K562 (cell line): ENCODE results near the gene USP7. TPM values are rescaled to one million over a fixed set of nuclear protein-coding genes. Genes with fewer than 3 reads are reported as not detected.

Source experiments
- ATAC-seq: fragments of 200-7000 bp; cut with Tn5 transposase; 3 replicates; pipeline ENCODE4 v1.9.1; 2020; ENCODE audit warnings: moderate library complexity
- BruUV-seq: library from RNA; stranded (reverse); fragments of 400-500 nt; replicated peaks from 2 replicates; lab custom pipeline; 2021; lab: Mats Ljungman, UMichigan
- CTCF ChIA-PET: fragments of 300-600 bp; formaldehyde crosslinking; extraction: SDS; loops from one replicate; lab custom pipeline; 2021; ENCODE audit warnings: low intra/inter-chr PET ratio; lab: Yijun Ruan, JAX
- POLR2A ChIA-PET: fragments of 300-600, 350-650 bp; sonication (Branson Sonifier 250); formaldehyde crosslinking; extraction: SDS; loops from one replicate; lab custom pipeline; 2021; ENCODE audit warnings: antibody characterized with exemption, inconsistent platforms; lab: Yijun Ruan, JAX
- DNase-seq, 4 experiments: peaks; one replicate each; pipeline versions ENCODE4 v3.0.0 to v3.0.0-alpha.2; 2011 to 2018; ENCODE audit warnings: low spot score in 3 of 4, mixed read lengths in 3 of 4; ENCODE audit errors: extremely low read depth in 1 of 4
- FAIRE-seq: peaks from 2 replicates; lab custom pipeline; 2011; peaks lifted over from hg19 to GRCh38; lab: Jason Lieb, UNC
- H2AFZ ChIP-seq: 2 replicates; pipeline ENCODE4 v1.6.0; 2011; ENCODE audit warnings: low read depth, low read length, control low read depth, inconsistent platforms
- H3K27ac ChIP-seq: fragments of 200-600 bp; 3 replicates; pipeline ENCODE4 v1.8.0; 2011; ENCODE audit warnings: low read depth, mild to moderate bottlenecking, control low read depth, inconsistent platforms, low read length, moderate library complexity, mixed read lengths; ENCODE audit errors: extremely low read depth
- H3K27me3 ChIP-seq, 2 experiments: fragments of 300-600 bp in 1 of 2; 2 replicates in 1 of 2; 3 replicates in 1 of 2; pipeline versions ENCODE4 v1.6.0 to v1.8.0; 2011; ENCODE audit warnings: inconsistent platforms in 2 of 2, low read length in 2 of 2, mild to moderate bottlenecking in 1 of 2, mixed read lengths in 1 of 2, moderate library complexity in 1 of 2; ENCODE audit not compliant: control insufficient read depth in 2 of 2, insufficient read depth in 2 of 2
- H3K36me3 ChIP-seq: fragments of 300-600 bp; 3 replicates; pipeline ENCODE4 v1.8.0; 2011; ENCODE audit warnings: mild to moderate bottlenecking, low read length, inconsistent platforms; ENCODE audit not compliant: control insufficient read depth, insufficient read depth
- H3K4me1 ChIP-seq, 2 experiments: fragments of 200-600 bp in 1 of 2; replicated peaks in 1 of 2; 2 replicates in 1 of 2; 3 replicates in 1 of 2; pipeline versions ENCODE4 v1.5.1 to v1.8.0; 2011; ENCODE audit warnings: inconsistent platforms in 2 of 2, low read length in 2 of 2, mild to moderate bottlenecking in 1 of 2, mixed read lengths in 1 of 2, moderate library complexity in 1 of 2; ENCODE audit not compliant: control insufficient read depth in 2 of 2, insufficient read depth in 2 of 2
- H3K4me2 ChIP-seq: 2 replicates; pipeline ENCODE4 v1.6.1; 2011; ENCODE audit warnings: low read length, control low read depth, inconsistent platforms, mixed read lengths; ENCODE audit not compliant: insufficient read depth
- H3K4me3 ChIP-seq: fragments of 200-600 bp; sonication (generic), shearing (Covaris generic); 2 replicates; pipeline ENCODE4 v1.5.1; 2016; ENCODE audit warnings: control low read depth, inconsistent platforms
- H3K79me2 ChIP-seq: fragments of 200-600 bp; 3 replicates; pipeline ENCODE4 v1.8.0; 2011; ENCODE audit warnings: low read length, inconsistent platforms; ENCODE audit not compliant: control insufficient read depth, insufficient read depth
- H3K9ac ChIP-seq, 2 experiments: 2 replicates each; pipeline versions ENCODE4 v1.6.0 to v1.6.1; 2011; ENCODE audit warnings: low read depth in 2 of 2, low read length in 2 of 2, control low read depth in 1 of 2, inconsistent platforms in 1 of 2, mild to moderate bottlenecking in 1 of 2, mixed read lengths in 1 of 2; ENCODE audit not compliant: insufficient read depth in 1 of 2
- H3K9me1 ChIP-seq: one replicate; pipeline ENCODE4 v1.6.0; 2011; ENCODE audit warnings: inconsistent platforms, mild to moderate bottlenecking, low read length, moderate library complexity; ENCODE audit not compliant: control insufficient read depth, insufficient read depth
- H3K9me3 ChIP-seq: replicated peaks from 2 replicates; pipeline ENCODE4 v1.5.1; 2011; ENCODE audit warnings: low read depth, low read length, inconsistent platforms; ENCODE audit not compliant: control insufficient read depth, insufficient read depth
- H4K20me1 ChIP-seq: replicated peaks from 2 replicates; pipeline ENCODE4 v1.6.1; 2011; ENCODE audit warnings: low read length, inconsistent platforms, mixed read lengths; ENCODE audit not compliant: control insufficient read depth, insufficient read depth
- CBX2 ChIP-seq: fragments of 200-600 bp; sonication (generic); IDR thresholded peaks from one replicate; pipeline ENCODE4 v1.6.1; 2012; ENCODE audit warnings: mild to moderate bottlenecking, low read length, inconsistent platforms; ENCODE audit not compliant: insufficient read depth, poor library complexity, severe bottlenecking
- DIDO1 ChIP-seq: fragments of 450-650 bp; IDR thresholded peaks from 2 replicates; pipeline ENCODE4 v1.6.1; 2016; ENCODE audit warnings: low read depth, missing biosample characterization, missing genetic modification characterization
- GTF2E2 ChIP-seq: fragments of 200-800 bp; sonication (Bioruptor generic); IDR thresholded peaks from 2 replicates; pipeline ENCODE4 v1.6.1; 2016; ENCODE audit warnings: missing genetic modification characterization, missing compliant biosample characterization
- IRF2 ChIP-seq: sonication (generic); formaldehyde crosslinking; IDR thresholded peaks from 2 replicates; pipeline ENCODE4 v1.8.1; 2022; ENCODE audit warnings: mild to moderate bottlenecking, missing genetic modification reagents
- KLF16 ChIP-seq: IDR thresholded peaks from 2 replicates; pipeline ENCODE4 v1.6.1; 2016; ENCODE audit warnings: antibody characterized with exemption
- NCOA2 ChIP-seq, 2 experiments: fragments of 450-650 bp; IDR thresholded peaks; 2 replicates each; pipeline ENCODE4 v1.6.1; 2018; ENCODE audit warnings: mild to moderate bottlenecking in 2 of 2, moderate library complexity in 1 of 2; ENCODE audit not compliant: partially characterized antibody in 2 of 2
- PHTF2 ChIP-seq: fragments of 250-450 bp; sonication (Bioruptor Pico); IDR thresholded peaks from 2 replicates; pipeline ENCODE4 v1.5.0; 2021; ENCODE audit warnings: mild to moderate bottlenecking
- TARDBP ChIP-seq: fragments of 450-650 bp; IDR thresholded peaks from 2 replicates; pipeline ENCODE4 v1.6.1; 2016
- YY1 ChIP-seq, 3 experiments: IDR thresholded peaks; 2 replicates each; pipeline ENCODE4 v1.6.1; 2011; ENCODE audit warnings: low read length in 2 of 3, mild to moderate bottlenecking in 2 of 3, moderate library complexity in 2 of 3, borderline replicate concordance in 1 of 3, control low read depth in 1 of 3, low read depth in 1 of 3; ENCODE audit not compliant: insufficient read depth in 3 of 3, insufficient replicate concordance in 2 of 3, control insufficient read depth in 1 of 3, insufficient read length in 1 of 3; ENCODE audit errors: extremely low read depth in 1 of 3
- ZKSCAN8 ChIP-seq: fragments of 200-800 bp; sonication (Bioruptor generic); IDR thresholded peaks from 2 replicates; pipeline ENCODE4 v1.6.1; 2016; ENCODE audit warnings: missing genetic modification characterization, missing compliant biosample characterization
- WGBS: fragments of 100-300 bp; shearing (Covaris generic); methylation state at CpG from one replicate; pipeline ENCODE4 v1.1.6; 2016; ENCODE audit warnings: low coverage, mixed read lengths; ENCODE audit not compliant: insufficient coverage; ENCODE audit errors: missing lambda C conversion rate; 5-methylcytosine and 5-hydroxymethylcytosine counted together
- in situ Hi-C: fragments of 300-500 bp; cut with MboI; formaldehyde crosslinking; loops from 4 replicates; pipeline ENCODE4 v1.15.0; 2018; ENCODE audit warnings: inconsistent platforms, mixed read lengths
- intact Hi-C: fragments of 100-400 bp; cut with micrococcal nuclease; formaldehyde crosslinking; loops from 2 replicates; pipeline ENCODE4 v1.14.2; 2022
- polyA plus RNA-seq, 8 experiments: library from polyadenylated mRNA; depleted of rRNA in 4 of 8; stranded (reverse) in 5 of 8; unstranded in 3 of 8; fragments of >200 nt; fragmentation: Nextera tagmentation in 2 of 8; fragmentation: Illumina TruSeq in 1 of 8; extraction: Ambion mirVana in 2 of 8; extraction: Trizol in 1 of 8; gene quantifications; 2 replicates each; pipeline versions ENCODE4 v1.2.1 to v1.2.3, GENCODE V29; 2011 to 2014; ENCODE audit warnings: inconsistent platforms in 1 of 8, missing spikeins in 1 of 8
- total RNA-seq, 7 experiments: library from RNA; depleted of rRNA in 6 of 7; stranded (reverse); fragments of >200 nt in 6 of 7; fragmentation: Illumina TruSeq in 2 of 7; extraction: Trizol in 2 of 7; gene quantifications; 2 replicates each; pipeline versions ENCODE4 v1.2.1 to v1.2.3, GENCODE V29; 2011 to 2021; ENCODE audit warnings: low replicate concordance in 1 of 7
- TF ChIP-seq, protein P1 (sequence below), 2 experiments: fragments of 450-650 bp; IDR thresholded peaks; 2 replicates each; pipeline ENCODE4 v1.6.1; 2016

USP7 gene
- total and polyA plus RNA-seq, 9 of the 15 experiments (the other 6 are each of a cell fraction or from before 2014, with no cell fraction given), result 17.1 to 145 (median 57.9) TPM

DNA sequence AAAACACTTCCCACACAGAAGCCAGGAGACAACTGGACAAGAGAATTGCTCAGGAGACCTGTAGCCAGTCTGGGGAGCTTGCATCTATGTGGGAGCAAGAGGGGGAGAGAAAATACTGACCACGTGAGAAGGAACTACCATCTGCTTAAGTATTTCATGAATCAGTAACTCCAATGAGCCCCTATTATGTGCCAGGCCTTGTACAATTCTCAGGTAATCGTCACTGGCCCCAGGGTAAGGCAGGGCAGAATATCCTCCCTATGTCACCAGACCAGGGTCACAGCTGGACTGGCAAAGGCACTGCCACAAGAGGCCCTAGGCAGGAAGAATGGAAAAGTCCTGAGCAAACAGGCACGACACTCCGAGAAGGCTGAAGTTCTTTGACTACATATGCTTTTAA, 25.9 kb downstream of the USP7 start:
- H3K27ac ChIP-seq, result no peak overlapping the region
- peaks cover 98% of the 10 kb centered on the region for H3K79me2 ChIP-seq
- WGBS, result 67% methylated on average over 4 of the region's 4 CpGs
- H3K9ac ChIP-seq, result no peak overlapping the region; a peak in 1 of 4 replicates
- intact Hi-C loops (loop anchor here (10.0 kb wide), 1 partner anchor 67 kb away; no protein-coding TSS in a partner anchor), in situ Hi-C loops (no loop called here)
- no peak overlapping the region for H2AFZ ChIP-seq
- H4K20me1 ChIP-seq, result peaks cover 84% of the 10 kb centered on the region
- ChIA-PET CTCF (no interaction called here), POLR2A (interaction anchor here (0.9 kb wide), 1 partner anchor 24 kb away, joined by 4 read pairs; no protein-coding TSS in a partner anchor)
- H3K4me1 ChIP-seq, result peaks cover 1 to 10% of the 10 kb centered on the region in 2 experiments; a peak in 3 of 5 replicates
- BruUV-seq, result no TSS peak
- H3K4me3 ChIP-seq, result no peak overlapping the region
- H3K9me3 ChIP-seq, result no peaks in the 10 kb centered on the region
- TF ChIP-seq KLF16 (no peak), ZKSCAN8 (CRISPR knock-in tag) (no peak), IRF2 (CRISPR knock-in tag) (no peak), CBX2 (no peak), DIDO1 (tag) (no peak), GTF2E2 (no peak), PHTF2 (CRISPR knock-in tag) (no peak), TARDBP (no peak), YY1 (IDR thresholded peaks at IDR 0.05; ENCODE audit: borderline replicate concordance in 1 of 3, control insufficient read depth in 1 of 3, extremely low read depth in 1 of 3, insufficient read depth in 3 of 3, insufficient read length in 1 of 3, insufficient replicate concordance in 2 of 3, low read depth in 1 of 3, low read length in 2 of 3) (no peak), NCOA2 (IDR thresholded peaks at IDR 0.05; ENCODE audit: partially characterized antibody in 2 of 2) (no peak)
- TF ChIP-seq, protein P1, sequence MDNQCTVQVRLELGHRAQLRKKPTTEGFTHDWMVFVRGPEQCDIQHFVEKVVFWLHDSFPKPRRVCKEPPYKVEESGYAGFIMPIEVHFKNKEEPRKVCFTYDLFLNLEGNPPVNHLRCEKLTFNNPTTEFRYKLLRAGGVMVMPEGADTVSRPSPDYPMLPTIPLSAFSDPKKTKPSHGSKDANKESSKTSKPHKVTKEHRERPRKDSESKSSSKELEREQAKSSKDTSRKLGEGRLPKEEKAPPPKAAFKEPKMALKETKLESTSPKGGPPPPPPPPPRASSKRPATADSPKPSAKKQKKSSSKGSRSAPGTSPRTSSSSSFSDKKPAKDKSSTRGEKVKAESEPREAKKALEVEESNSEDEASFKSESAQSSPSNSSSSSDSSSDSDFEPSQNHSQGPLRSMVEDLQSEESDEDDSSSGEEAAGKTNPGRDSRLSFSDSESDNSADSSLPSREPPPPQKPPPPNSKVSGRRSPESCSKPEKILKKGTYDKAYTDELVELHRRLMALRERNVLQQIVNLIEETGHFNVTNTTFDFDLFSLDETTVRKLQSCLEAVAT (IDR thresholded peaks at IDR 0.05), result no peak
- no peak overlapping the region for H3K4me2 ChIP-seq
- no peak for FAIRE-seq
- H3K27me3 ChIP-seq, result no peaks in the 10 kb centered on the region
- no peak for DNase-seq
- ATAC-seq, result no peak
- peaks cover 19% of the 10 kb centered on the region for H3K9me1 ChIP-seq
- H3K36me3 ChIP-seq, result peaks cover 2% of the 10 kb centered on the region; the same call in 2 of the 3 replicates
